ENCODE data around the gene GALR3.
A peak's percentile ranks its signal among the peaks of the same experiment; 100 is the strongest.

Gene GALR3

DNA sequence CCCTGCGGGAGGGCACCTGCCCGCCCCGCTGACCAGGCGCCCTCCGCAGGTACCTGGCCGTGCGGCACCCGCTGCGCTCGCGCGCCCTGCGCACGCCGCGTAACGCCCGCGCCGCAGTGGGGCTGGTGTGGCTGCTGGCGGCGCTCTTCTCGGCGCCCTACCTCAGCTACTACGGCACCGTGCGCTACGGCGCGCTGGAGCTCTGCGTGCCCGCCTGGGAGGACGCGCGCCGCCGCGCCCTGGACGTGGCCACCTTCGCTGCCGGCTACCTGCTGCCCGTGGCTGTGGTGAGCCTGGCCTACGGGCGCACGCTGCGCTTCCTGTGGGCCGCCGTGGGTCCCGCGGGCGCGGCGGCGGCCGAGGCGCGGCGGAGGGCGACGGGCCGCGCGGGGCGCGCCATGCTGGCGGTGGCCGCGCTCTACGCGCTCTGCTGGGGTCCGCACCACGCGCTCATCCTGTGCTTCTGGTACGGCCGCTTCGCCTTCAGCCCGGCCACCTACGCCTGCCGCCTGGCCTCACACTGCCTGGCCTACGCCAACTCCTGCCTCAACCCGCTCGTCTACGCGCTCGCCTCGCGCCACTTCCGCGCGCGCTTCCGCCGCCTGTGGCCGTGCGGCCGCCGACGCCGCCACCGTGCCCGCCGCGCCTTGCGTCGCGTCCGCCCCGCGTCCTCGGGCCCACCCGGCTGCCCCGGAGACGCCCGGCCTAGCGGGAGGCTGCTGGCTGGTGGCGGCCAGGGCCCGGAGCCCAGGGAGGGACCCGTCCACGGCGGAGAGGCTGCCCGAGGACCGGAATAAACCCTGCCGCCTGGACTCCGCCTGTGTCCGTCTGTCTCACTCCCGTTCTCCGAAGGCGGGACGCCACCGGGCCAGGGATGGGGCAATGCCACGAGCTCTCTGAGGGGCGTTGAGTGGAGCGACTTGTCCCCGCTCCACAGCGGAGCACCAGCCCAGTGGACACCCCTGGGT, 1.8 kb downstream of the GALR3 start:
- peak; percentile 51 for DNase-seq

GRCh38 chr22:37827056-37827455, 3.9 kb downstream of the GALR3 start:
- WGBS (ENCODE audit: extremely low coverage, insufficient coverage, low lambda C conversion rate): no CpG with 5 or more reads among the region's 9 CpGs
- no peak overlapping the region for H2BK15ac ChIP-seq (replicated peaks; ENCODE audit: low read depth)

More for the DNA sequence above, 1.8 kb downstream of the GALR3 start:
- no peak overlapping the region for H3K18ac ChIP-seq (ENCODE audit: low read length)
- H3K4me2 ChIP-seq (ENCODE audit: low read length): peak overlapping the region; percentile 70
- peak overlapping the region; percentile 15 for H3K23ac ChIP-seq (ENCODE audit: low read length)
- peak overlapping the region; percentile 25 for H3K4me3 ChIP-seq (ENCODE audit: low read length)
- no peak overlapping the region for H4K5ac ChIP-seq (ENCODE audit: low read length)
- H2AK5ac ChIP-seq (ENCODE audit: low read length): no peak overlapping the region
- H4K8ac ChIP-seq (ENCODE audit: low read depth, low read length): no peak overlapping the region
- peak overlapping the region; percentile 54 for H3K9ac ChIP-seq (ENCODE audit: low read length)
- no peak overlapping the region for H2BK120ac ChIP-seq (ENCODE audit: low read depth, low read length)
- H3K27me3 ChIP-seq (ENCODE audit: insufficient read depth, low read length, poor library complexity): peaks cover 15% of the 10 kb centered on the region
- no peak overlapping the region for H2BK15ac ChIP-seq (replicated peaks; ENCODE audit: low read depth)
- no peak overlapping the region for H3K4ac ChIP-seq (ENCODE audit: low read depth, low read length)
- no peaks in the 10 kb centered on the region for H3K36me3 ChIP-seq (ENCODE audit: control insufficient read depth, insufficient read depth, low read length)
- H2BK5ac ChIP-seq (ENCODE audit: low read length): no peak overlapping the region
- H3K4me1 ChIP-seq (ENCODE audit: control insufficient read depth, low read depth, low read length): no peaks in the 10 kb centered on the region
- H3K79me2 ChIP-seq (ENCODE audit: control insufficient read depth, insufficient read depth, low read length): no peaks in the 10 kb centered on the region
- H3K27ac ChIP-seq (ENCODE audit: low read depth, low read length): no peak overlapping the region
- peak overlapping the region; percentile 89 for H3K56ac ChIP-seq (ENCODE audit: low read length)
- no CpG with 5 or more reads among the region's 135 CpGs for WGBS (ENCODE audit: extremely low coverage, insufficient coverage, low lambda C conversion rate)
- no peaks in the 10 kb centered on the region for H3K79me1 ChIP-seq (ENCODE audit: low read length)

DNA sequence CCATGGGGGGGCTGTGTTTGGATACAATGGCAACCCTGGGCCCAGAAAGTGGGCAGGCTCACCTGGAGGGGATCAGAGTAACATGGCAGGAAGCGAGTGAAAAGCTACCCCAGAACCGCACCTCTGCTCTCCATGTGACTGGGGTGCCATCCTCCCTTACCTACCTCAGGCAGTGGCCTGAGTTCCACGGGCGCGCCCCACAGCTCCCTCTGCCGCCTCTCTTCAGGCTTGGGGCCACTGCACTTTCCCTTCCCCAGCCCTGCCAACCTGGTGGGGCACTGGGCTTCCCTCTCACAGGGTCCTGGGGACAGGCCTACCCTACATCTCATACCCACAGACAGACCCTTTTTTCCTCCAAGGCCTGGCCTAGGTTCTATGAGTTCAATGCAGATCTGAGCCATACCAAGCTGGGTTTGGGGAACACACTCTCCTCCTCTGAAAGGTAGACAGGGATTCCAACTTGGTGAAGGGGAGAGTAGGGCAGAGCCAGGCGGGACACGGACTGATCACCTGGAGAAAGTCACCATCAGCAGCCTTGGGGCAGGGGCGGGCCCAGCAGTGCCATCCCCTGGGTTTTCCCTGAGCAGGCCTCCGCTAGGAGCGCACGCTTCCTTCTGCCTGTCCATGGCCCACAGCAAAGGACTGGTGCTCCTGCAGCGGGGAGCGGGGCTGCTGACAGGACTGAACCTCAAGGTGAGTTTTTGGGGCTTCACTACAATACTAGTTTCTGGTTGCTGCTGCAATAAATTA, 7.1 kb downstream of the GALR3 start:
- no CpG with 5 or more reads among the region's 14 CpGs for WGBS (ENCODE audit: extremely low coverage, insufficient coverage, low lambda C conversion rate)
- peaks cover 13% of the 10 kb centered on the region for H3K36me3 ChIP-seq (ENCODE audit: control insufficient read depth, insufficient read depth, low read length)

More at GRCh38 chr22:37827056-37827455, 3.9 kb downstream of the GALR3 start:
- Histone ChIP-seq H3K79me2 (ENCODE audit: control insufficient read depth, insufficient read depth, low read length) (no peaks in the 10 kb centered on the region), H3K4me3 (ENCODE audit: low read length) (no peak overlapping the region), H4K8ac (ENCODE audit: low read depth, low read length) (no peak overlapping the region), H3K4me2 (ENCODE audit: low read length) (no peak overlapping the region), H3K23ac (ENCODE audit: low read length) (no peak overlapping the region), H3K27me3 (ENCODE audit: insufficient read depth, low read length, poor library complexity) (peaks cover 13% of the 10 kb centered on the region), H3K27ac (ENCODE audit: low read depth, low read length) (no peak overlapping the region), H3K9ac (ENCODE audit: low read length) (no peak overlapping the region), H3K79me1 (ENCODE audit: low read length) (no peaks in the 10 kb centered on the region), H2BK120ac (ENCODE audit: low read depth, low read length) (no peak overlapping the region), H2BK5ac (ENCODE audit: low read length) (no peak overlapping the region), H3K18ac (ENCODE audit: low read length) (no peak overlapping the region), H2AK5ac (ENCODE audit: low read length) (no peak overlapping the region), H3K36me3 (ENCODE audit: control insufficient read depth, insufficient read depth, low read length) (peaks cover 6% of the 10 kb centered on the region), H3K4me1 (ENCODE audit: control insufficient read depth, low read depth, low read length) (no peaks in the 10 kb centered on the region), H3K56ac (ENCODE audit: low read length) (no peak overlapping the region), H3K4ac (ENCODE audit: low read depth, low read length) (no peak overlapping the region), H4K5ac (ENCODE audit: low read length) (no peak overlapping the region)
- no peak for DNase-seq

DNA sequence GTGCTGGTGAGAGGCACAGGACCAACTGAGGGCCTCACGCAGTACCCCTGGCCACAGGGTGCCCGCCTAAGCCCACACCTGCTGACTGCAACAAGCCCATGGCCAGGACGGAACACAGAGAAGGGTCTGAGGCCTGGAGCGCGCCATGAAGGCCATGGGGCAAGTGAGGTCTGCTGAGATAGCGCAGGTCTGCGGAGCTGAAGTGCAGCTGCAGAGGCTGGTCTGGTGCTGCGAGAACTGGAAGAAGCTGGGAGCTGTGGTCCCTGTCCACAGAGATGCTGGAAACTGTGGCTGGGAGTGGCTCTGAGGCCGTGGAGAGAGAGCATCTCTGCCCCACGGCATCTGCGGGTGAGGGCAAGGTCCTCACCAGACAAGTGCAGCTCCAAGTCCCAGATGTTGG, 8.3 kb downstream of the GALR3 start:
- H3K23ac ChIP-seq (ENCODE audit: low read length): no peak overlapping the region
- DNase-seq: no peak
- peaks cover 13% of the 10 kb centered on the region for H3K36me3 ChIP-seq (ENCODE audit: control insufficient read depth, insufficient read depth, low read length)
- no peak overlapping the region for H3K4me2 ChIP-seq (ENCODE audit: low read length)
- H4K8ac ChIP-seq (ENCODE audit: low read depth, low read length): no peak overlapping the region
- no peak overlapping the region for H2AK5ac ChIP-seq (ENCODE audit: low read length)
- H3K4ac ChIP-seq (ENCODE audit: low read depth, low read length): no peak overlapping the region
- H2BK120ac ChIP-seq (ENCODE audit: low read depth, low read length): no peak overlapping the region
- WGBS (ENCODE audit: extremely low coverage, insufficient coverage, low lambda C conversion rate): no CpG with 5 or more reads among the region's 11 CpGs
- H2BK15ac ChIP-seq (replicated peaks; ENCODE audit: low read depth): no peak overlapping the region
- no peaks in the 10 kb centered on the region for H3K79me1 ChIP-seq (ENCODE audit: low read length)
- H3K79me2 ChIP-seq (ENCODE audit: control insufficient read depth, insufficient read depth, low read length): no peaks in the 10 kb centered on the region
- no peak overlapping the region for H4K5ac ChIP-seq (ENCODE audit: low read length)
- H3K27me3 ChIP-seq (ENCODE audit: insufficient read depth, low read length, poor library complexity): no peaks in the 10 kb centered on the region
- no peak overlapping the region for H3K18ac ChIP-seq (ENCODE audit: low read length)
- no peak overlapping the region for H3K27ac ChIP-seq (ENCODE audit: low read depth, low read length)
- no peak overlapping the region for H2BK5ac ChIP-seq (ENCODE audit: low read length)
- H3K4me3 ChIP-seq (ENCODE audit: low read length): no peak overlapping the region
- H3K4me1 ChIP-seq (ENCODE audit: control insufficient read depth, low read depth, low read length): no peaks in the 10 kb centered on the region
- no peak overlapping the region for H3K9ac ChIP-seq (ENCODE audit: low read length)
- no peak overlapping the region for H3K56ac ChIP-seq (ENCODE audit: low read length)

More for the DNA sequence above, 7.1 kb downstream of the GALR3 start:
- Histone ChIP-seq H4K5ac (ENCODE audit: low read length) (no peak overlapping the region), H3K18ac (ENCODE audit: low read length) (no peak overlapping the region), H3K27ac (ENCODE audit: low read depth, low read length) (no peak overlapping the region), H3K23ac (ENCODE audit: low read length) (no peak overlapping the region), H2BK5ac (ENCODE audit: low read length) (no peak overlapping the region), H2BK15ac (replicated peaks; ENCODE audit: low read depth) (no peak overlapping the region), H2BK120ac (ENCODE audit: low read depth, low read length) (no peak overlapping the region), H3K4me3 (ENCODE audit: low read length) (no peak overlapping the region), H2AK5ac (ENCODE audit: low read length) (no peak overlapping the region), H3K79me2 (ENCODE audit: control insufficient read depth, insufficient read depth, low read length) (no peaks in the 10 kb centered on the region), H4K8ac (ENCODE audit: low read depth, low read length) (no peak overlapping the region), H3K56ac (ENCODE audit: low read length) (no peak overlapping the region), H3K27me3 (ENCODE audit: insufficient read depth, low read length, poor library complexity) (peaks cover 4% of the 10 kb centered on the region), H3K4me2 (ENCODE audit: low read length) (no peak overlapping the region), H3K4me1 (ENCODE audit: control insufficient read depth, low read depth, low read length) (no peaks in the 10 kb centered on the region), H3K79me1 (ENCODE audit: low read length) (no peaks in the 10 kb centered on the region), H3K4ac (ENCODE audit: low read depth, low read length) (no peak overlapping the region), H3K9ac (ENCODE audit: low read length) (no peak overlapping the region)
- no peak for DNase-seq

GRCh38 chr22:37832022-37832857, 9.1 kb downstream of the GALR3 start:
- no peak overlapping the region for H3K27ac ChIP-seq (ENCODE audit: low read depth, low read length)
- H2BK15ac ChIP-seq (replicated peaks; ENCODE audit: low read depth): no peak overlapping the region
- no peak overlapping the region for H3K4me3 ChIP-seq (ENCODE audit: low read length)
- H3K18ac ChIP-seq (ENCODE audit: low read length): no peak overlapping the region
- H3K27me3 ChIP-seq (ENCODE audit: insufficient read depth, low read length, poor library complexity): no peaks in the 10 kb centered on the region
- H3K4ac ChIP-seq (ENCODE audit: low read depth, low read length): no peak overlapping the region
- H3K4me1 ChIP-seq (ENCODE audit: control insufficient read depth, low read depth, low read length): no peaks in the 10 kb centered on the region
- H3K9ac ChIP-seq (ENCODE audit: low read length): no peak overlapping the region
- no CpG with 5 or more reads among the region's 16 CpGs for WGBS (ENCODE audit: extremely low coverage, insufficient coverage, low lambda C conversion rate)
- DNase-seq: no peak
- peaks cover 16% of the 10 kb centered on the region for H3K36me3 ChIP-seq (ENCODE audit: control insufficient read depth, insufficient read depth, low read length)
- no peaks in the 10 kb centered on the region for H3K79me1 ChIP-seq (ENCODE audit: low read length)
- no peak overlapping the region for H2BK120ac ChIP-seq (ENCODE audit: low read depth, low read length)
- H2AK5ac ChIP-seq (ENCODE audit: low read length): no peak overlapping the region
- H4K5ac ChIP-seq (ENCODE audit: low read length): no peak overlapping the region
- H3K56ac ChIP-seq (ENCODE audit: low read length): no peak overlapping the region
- H2BK5ac ChIP-seq (ENCODE audit: low read length): no peak overlapping the region
- no peak overlapping the region for H4K8ac ChIP-seq (ENCODE audit: low read depth, low read length)
- no peaks in the 10 kb centered on the region for H3K79me2 ChIP-seq (ENCODE audit: control insufficient read depth, insufficient read depth, low read length)
- no peak overlapping the region for H3K23ac ChIP-seq (ENCODE audit: low read length)
- no peak overlapping the region for H3K4me2 ChIP-seq (ENCODE audit: low read length)
